Measurements from ENCODE around the gene SNAI1. TPM values are rescaled to one million over a fixed set of nuclear protein-coding genes. Genes with fewer than 3 reads are reported as not detected.
A peak's percentile ranks its signal among the peaks of the same experiment; 100 is the strongest.

SNAI1 gene
- polyA plus RNA-seq, 1 donor from 2014 or later: 0.63 TPM

GRCh38 chr20:49978685-49979029 lies 4.1 kb upstream of the SNAI1 start:
- peaks cover 3 to 10% (median 4%) of the 10 kb centered on the region in 3 donors for H3K4me1 Mint-ChIP-seq
- no peak overlapping the region for H3K4me3 Mint-ChIP-seq
- no peaks in the 10 kb centered on the region for H3K36me3 Mint-ChIP-seq
- no peaks in the 10 kb centered on the region for H3K9me3 Mint-ChIP-seq
- H3K27me3 Mint-ChIP-seq: peaks cover 2% of the 10 kb centered on the region
- no peak overlapping the region for H3K27ac Mint-ChIP-seq

- Mint-ChIP-seq H3K27ac (peak overlapping the region in 1 of 3 donors; percentile 40), H3K9me3 (no peaks in the 10 kb centered on the region), H3K4me3 (peak overlapping the region in 2 of 4 donors; percentile 43 to 86)
Observed at GRCh38 chr20:49979030-49979832, 3.5 kb upstream of the SNAI1 start.

GRCh38 chr20:49980140-49981008 lies 2.4 kb upstream of the SNAI1 start:
- peaks cover 2% of the 10 kb centered on the region for H3K27me3 Mint-ChIP-seq
- peak overlapping the region in 2 of 3 donors; percentile 40 to 58 for H3K27ac Mint-ChIP-seq
- peak overlapping the region in 3 of 4 donors; percentile 32 to 84 (median 39) for H3K4me3 Mint-ChIP-seq
- H3K4me1 Mint-ChIP-seq: peaks cover 3 to 12% (median 4%) of the 10 kb centered on the region in 3 donors
- no peaks in the 10 kb centered on the region for H3K9me3 Mint-ChIP-seq
- H3K36me3 Mint-ChIP-seq: no peaks in the 10 kb centered on the region

More at GRCh38 chr20:49979030-49979832, 3.5 kb upstream of the SNAI1 start:
- peaks cover 3 to 12% (median 4%) of the 10 kb centered on the region in 3 donors for H3K4me1 Mint-ChIP-seq
- no peaks in the 10 kb centered on the region for H3K36me3 Mint-ChIP-seq
- peaks cover 2% of the 10 kb centered on the region for H3K27me3 Mint-ChIP-seq

GRCh38 chr20:49981218-49982071 lies 1.3 kb upstream of the SNAI1 start:
- Mint-ChIP-seq H3K27ac (peak overlapping the region in 2 of 3 donors; percentile 15 to 58), H3K9me3 (no peaks in the 10 kb centered on the region), H3K4me1 (peaks cover 3 to 12% (median 4%) of the 10 kb centered on the region in 3 donors), H3K36me3 (no peaks in the 10 kb centered on the region), H3K4me3 (peak overlapping the region in 3 of 4 donors; percentile 74 to 92 (median 87)), H3K27me3 (peaks cover 2% of the 10 kb centered on the region)

GRCh38 chr20:49982072-49982345 lies 771 bp upstream of the SNAI1 start:
- Mint-ChIP-seq H3K27me3 (peaks cover 2% of the 10 kb centered on the region), H3K4me1 (peaks cover 3 to 12% (median 4%) of the 10 kb centered on the region in 3 donors), H3K36me3 (no peaks in the 10 kb centered on the region), H3K4me3 (peak overlapping the region; percentile 60 to 92 (median 80)), H3K27ac (peak overlapping the region in 2 of 3 donors; percentile 15 to 57), H3K9me3 (no peaks in the 10 kb centered on the region)

- H3K27me3 Mint-ChIP-seq: peaks cover 2% of the 10 kb centered on the region
- H3K9me3 Mint-ChIP-seq: no peaks in the 10 kb centered on the region
- no peaks in the 10 kb centered on the region for H3K36me3 Mint-ChIP-seq
- H3K4me1 Mint-ChIP-seq: peaks cover 3 to 12% (median 4%) of the 10 kb centered on the region in 3 donors
- peak overlapping the region in 3 of 4 donors; percentile 57 to 85 (median 76) for H3K4me3 Mint-ChIP-seq
- peak overlapping the region in 2 of 3 donors; percentile 59 to 73 for H3K27ac Mint-ChIP-seq
Observed at GRCh38 chr20:49983123-49983847, 505 bp downstream of the SNAI1 start.

- Mint-ChIP-seq H3K27me3 (peaks cover 3% of the 10 kb centered on the region), H3K4me3 (peak overlapping the region in 3 of 4 donors; percentile 31 to 82 (median 65)), H3K9me3 (no peaks in the 10 kb centered on the region), H3K36me3 (no peaks in the 10 kb centered on the region), H3K4me1 (peaks cover 3 to 12% (median 4%) of the 10 kb centered on the region in 3 donors), H3K27ac (peak overlapping the region in 1 of 3 donors; percentile 95)
Observed at GRCh38 chr20:49983848-49984408, 1.1 kb downstream of the SNAI1 start.

GRCh38 chr20:49984426-49985153 lies 1.8 kb downstream of the SNAI1 start:
- Mint-ChIP-seq H3K4me1 (peaks cover 3 to 12% (median 4%) of the 10 kb centered on the region in 3 donors), H3K9me3 (no peaks in the 10 kb centered on the region), H3K4me3 (peak overlapping the region in 2 of 4 donors; percentile 31 to 65), H3K27me3 (peaks cover 6% of the 10 kb centered on the region), H3K36me3 (no peaks in the 10 kb centered on the region), H3K27ac (peak overlapping the region in 1 of 3 donors; percentile 95)

- Mint-ChIP-seq H3K4me3 (no peak overlapping the region), H3K9me3 (no peaks in the 10 kb centered on the region), H3K27me3 (peaks cover 6% of the 10 kb centered on the region), H3K36me3 (no peaks in the 10 kb centered on the region), H3K4me1 (peaks cover 3 to 12% (median 4%) of the 10 kb centered on the region in 3 donors), H3K27ac (no peak overlapping the region)
Observed at GRCh38 chr20:49985157-49985556, 2.4 kb downstream of the SNAI1 start.

GRCh38 chr20:49985617-49986016 lies 2.8 kb downstream of the SNAI1 start:
- Mint-ChIP-seq H3K9me3 (no peaks in the 10 kb centered on the region), H3K4me1 (peaks cover 3 to 10% (median 4%) of the 10 kb centered on the region in 3 donors), H3K27ac (peak overlapping the region in 2 of 3 donors; percentile 19 to 58), H3K36me3 (no peaks in the 10 kb centered on the region), H3K27me3 (peaks cover 4% of the 10 kb centered on the region), H3K4me3 (no peak overlapping the region)

- H3K36me3 Mint-ChIP-seq: no peaks in the 10 kb centered on the region
- no peak overlapping the region for H3K4me3 Mint-ChIP-seq
- H3K9me3 Mint-ChIP-seq: no peaks in the 10 kb centered on the region
- H3K27ac Mint-ChIP-seq: peak overlapping the region in 2 of 3 donors; percentile 19 to 58
- H3K27me3 Mint-ChIP-seq: peaks cover 4% of the 10 kb centered on the region
- H3K4me1 Mint-ChIP-seq: peaks cover 3 to 10% (median 4%) of the 10 kb centered on the region in 3 donors
Observed at GRCh38 chr20:49986049-49986448, 3.3 kb downstream of the SNAI1 start.

GRCh38 chr20:49987015-49987867 lies 4.5 kb downstream of the SNAI1 start:
- H3K36me3 Mint-ChIP-seq: no peaks in the 10 kb centered on the region
- H3K4me1 Mint-ChIP-seq: peaks cover 0 to 7% (median under 1%) of the 10 kb centered on the region in 3 donors
- no peak overlapping the region for H3K4me3 Mint-ChIP-seq
- H3K9me3 Mint-ChIP-seq: no peaks in the 10 kb centered on the region
- peaks cover 4% of the 10 kb centered on the region for H3K27me3 Mint-ChIP-seq
- H3K27ac Mint-ChIP-seq: no peak overlapping the region
